Measurements from ENCODE around the gene HBA2.

GRCh38 chr16:149024-149660, 23.5 kb upstream of the HBA2 start:
- TF ChIP-seq CTCF (IDR thresholded peaks at IDR 0.05) (no peak), POLR2A (IDR thresholded peaks at IDR 0.05) (no peak)

Data from vagina (tissue), 2 donors.